Fibroblast of skin of left biceps (primary cell): ENCODE measurements around the gene JARID2.

Experiments
- DNase-seq, 2 experiments: peaks; one replicate each; pipeline ENCODE4 v3.0.0-alpha.2; 2013; ENCODE audit warnings: low read depth in 2 of 2

Gene JARID2

DNA sequence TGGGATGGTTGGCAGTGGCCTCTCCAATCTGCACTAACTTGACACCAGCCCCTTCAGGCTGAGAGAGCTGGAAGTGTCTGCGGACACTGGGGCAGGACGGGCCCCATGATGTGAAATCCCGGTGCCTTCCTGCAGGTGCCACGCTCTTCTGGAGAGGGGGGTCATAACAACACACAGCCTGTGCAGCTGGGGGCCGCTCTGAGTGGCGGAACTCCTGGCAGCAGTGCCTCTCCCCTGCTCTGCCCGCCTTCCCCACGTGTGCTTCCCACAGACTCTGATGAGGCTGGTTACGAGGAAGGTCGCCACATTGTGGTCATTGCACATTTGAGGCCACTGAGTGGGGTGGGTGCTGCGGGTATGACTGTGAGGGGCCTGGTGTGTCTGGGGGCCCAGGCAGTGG is 271.7 kb downstream of the JARID2 start:
- DNase-seq: no peak

DNA sequence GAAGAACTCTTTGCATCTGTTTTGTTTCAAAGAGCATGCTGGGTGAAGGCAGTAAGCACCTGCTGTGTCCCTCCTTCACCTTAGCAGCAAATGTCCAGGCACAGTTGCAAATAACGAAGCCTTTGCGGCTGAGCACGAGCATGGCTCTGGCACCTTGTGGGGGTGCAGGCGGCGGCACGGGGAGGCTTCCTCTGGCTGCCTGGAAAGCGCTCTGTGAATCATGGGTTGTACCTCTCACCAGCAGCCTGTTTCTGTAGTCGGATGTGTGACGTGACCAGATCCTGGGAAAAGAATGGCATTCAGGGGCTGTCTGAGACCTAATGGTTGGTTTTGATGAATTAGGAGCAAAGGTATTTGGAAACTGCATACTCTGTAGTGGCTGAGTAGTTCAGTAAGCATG is 272.2 kb downstream of the JARID2 start:
- no peak for DNase-seq

DNA sequence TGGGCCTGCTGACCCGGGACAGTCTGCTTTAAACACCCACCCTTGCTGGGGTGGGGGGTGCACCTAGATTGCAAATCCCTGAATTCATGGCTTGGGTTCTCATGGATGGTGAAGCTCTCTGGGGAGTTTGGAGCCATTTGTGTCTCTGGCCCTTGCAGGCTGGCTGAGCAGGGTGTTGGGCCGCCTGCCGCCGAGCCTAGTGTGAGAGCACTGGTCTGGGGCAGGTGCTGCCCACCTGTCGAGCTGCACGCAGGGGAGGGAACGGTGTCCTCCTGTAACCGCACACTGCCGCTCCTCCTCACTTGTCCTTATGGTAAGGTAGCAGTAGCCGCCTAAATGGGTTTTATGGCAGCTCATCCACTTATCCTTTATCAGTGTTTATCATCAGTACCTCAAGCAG is 273.0 kb downstream of the JARID2 start:
- no peak for DNase-seq

DNA sequence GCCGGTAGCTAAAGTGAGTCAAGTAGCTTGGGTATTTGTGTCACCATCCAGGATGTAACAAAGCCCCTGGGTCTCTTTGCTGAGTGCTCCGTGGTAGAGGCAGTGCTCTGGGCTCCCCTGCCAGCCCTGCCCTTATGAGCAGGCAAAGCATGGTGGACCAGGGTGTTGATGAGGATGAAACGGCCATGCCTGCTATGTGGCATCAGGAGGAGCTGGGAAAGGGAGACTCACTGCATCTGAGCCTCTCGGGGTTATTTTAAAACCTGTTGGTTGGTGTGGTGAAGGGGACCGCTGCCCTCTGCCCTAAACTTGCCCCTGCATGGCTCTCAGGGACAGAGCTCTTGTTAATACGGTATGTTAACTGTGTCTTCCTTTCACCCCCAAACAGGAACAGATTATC is 273.8 kb downstream of the JARID2 start:
- no peak for DNase-seq

DNA sequence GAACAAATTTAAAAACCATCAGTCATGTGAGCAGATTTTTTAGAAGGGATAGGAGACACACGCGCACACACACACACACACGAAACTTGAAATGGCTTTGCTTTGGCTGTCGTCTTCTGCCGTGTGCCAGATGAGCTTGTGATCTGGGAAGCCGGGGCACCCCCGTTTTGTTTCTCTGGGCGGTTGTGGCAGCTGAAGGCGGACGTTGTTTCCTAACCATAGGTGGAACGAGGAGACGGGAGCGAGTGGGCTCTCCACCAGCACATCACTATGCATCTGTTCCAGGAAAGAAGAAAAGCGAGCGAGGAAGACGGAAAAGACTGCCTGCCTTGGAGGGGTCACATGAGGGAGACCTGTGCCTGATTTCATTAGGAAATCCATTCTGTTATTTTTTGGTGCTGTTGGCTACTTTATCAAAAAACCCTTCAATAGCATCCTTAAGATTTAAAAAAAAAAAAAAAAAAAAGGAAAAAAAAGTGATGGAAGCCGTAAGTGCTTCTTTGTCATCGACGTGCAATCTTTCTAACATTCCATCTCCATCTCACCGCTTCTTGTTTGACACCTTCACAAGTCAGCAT is 274.8 kb downstream of the JARID2 start:
- DNase-seq: no peak

DNA sequence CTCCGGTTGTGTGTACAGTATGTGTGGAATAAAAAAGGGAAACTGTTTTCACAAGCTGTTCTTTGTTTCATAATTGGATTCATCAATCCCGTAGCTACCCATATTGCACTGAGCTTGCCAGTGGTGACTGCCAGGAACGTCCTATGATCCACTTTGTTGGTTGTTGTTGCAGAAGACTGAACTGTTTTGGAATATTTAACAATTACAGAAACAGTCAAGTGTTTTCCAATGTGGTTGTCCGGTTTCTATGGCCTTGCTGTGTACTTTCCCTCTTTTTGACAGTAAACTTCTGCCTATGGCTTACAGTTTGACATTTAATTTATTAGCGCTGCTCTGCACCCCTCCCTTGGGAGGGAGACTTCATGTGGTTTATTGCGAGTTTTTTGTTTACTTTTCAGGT is 275.7 kb downstream of the JARID2 start:
- no peak for DNase-seq

DNA sequence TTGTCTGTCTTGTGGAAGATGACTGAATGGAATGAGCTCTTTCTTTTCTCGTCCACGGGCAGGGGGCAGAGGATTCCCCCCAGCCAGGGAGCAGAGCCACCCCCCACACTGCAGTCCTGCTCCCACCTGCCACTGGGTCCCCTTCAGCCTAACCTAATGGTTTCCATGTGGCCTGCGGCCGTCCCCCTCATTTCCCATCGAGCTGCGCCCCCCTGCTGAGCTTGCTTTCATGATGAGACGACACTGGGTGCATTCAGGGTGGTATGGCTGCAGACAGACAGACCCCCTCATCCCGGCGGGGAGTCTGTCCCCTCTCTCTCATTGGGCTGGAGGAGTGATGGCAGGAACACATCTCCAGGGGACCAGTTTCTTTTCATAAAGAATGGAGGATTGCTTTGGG is 276.2 kb downstream of the JARID2 start:
- DNase-seq: no peak

DNA sequence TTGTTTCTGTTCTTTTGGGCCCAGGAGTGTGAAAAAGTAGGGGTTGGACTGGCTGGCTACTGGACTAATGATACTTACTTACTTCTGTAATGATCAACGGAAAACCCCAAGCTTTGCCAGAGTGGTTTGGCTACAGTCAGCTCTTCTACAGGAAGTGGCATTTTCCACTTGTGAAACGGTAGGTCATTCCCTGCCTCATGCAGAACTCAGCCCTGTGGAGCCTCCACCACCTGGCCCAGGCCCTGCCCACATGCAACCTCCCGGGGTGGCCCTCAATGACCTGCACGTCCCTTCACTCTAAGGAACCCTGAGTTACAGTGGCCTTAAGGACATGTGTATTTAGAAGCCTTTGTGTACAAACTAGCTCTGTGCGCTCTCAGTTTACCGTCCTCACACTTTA is 276.6 kb downstream of the JARID2 start:
- no peak for DNase-seq

DNA sequence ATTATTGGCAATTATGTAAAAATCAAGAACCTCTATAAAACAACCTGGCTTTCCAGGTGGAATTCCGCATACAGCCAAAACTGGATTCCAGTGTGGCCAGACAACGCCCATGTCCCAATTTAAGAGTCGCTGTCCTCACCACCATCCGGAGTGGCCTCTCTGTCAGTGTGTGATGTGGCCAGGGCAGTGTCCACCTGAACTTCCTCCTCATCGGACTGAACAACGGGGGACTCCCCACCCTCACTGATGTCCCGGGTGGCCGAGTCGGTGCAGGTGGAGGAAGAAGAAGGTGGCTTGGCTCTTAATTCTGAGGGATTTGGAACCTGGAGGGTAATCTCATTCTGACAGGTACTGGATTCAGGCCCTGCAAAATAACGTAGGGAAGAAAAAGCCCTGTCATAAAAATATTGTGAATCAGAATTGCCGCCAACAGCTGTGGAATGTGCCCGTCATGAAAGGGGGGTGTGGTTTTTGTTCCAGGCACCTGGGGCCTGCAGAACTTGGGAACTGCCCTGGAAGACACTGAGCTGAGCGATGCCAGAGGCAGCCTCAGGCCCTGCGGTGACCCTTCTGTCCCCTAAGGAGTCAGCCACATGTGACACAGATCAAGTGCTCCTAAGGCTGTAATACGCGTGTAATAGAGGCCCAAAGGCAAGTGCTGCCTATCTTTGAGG is 277.1 kb downstream of the JARID2 start:
- no peak for DNase-seq

DNA sequence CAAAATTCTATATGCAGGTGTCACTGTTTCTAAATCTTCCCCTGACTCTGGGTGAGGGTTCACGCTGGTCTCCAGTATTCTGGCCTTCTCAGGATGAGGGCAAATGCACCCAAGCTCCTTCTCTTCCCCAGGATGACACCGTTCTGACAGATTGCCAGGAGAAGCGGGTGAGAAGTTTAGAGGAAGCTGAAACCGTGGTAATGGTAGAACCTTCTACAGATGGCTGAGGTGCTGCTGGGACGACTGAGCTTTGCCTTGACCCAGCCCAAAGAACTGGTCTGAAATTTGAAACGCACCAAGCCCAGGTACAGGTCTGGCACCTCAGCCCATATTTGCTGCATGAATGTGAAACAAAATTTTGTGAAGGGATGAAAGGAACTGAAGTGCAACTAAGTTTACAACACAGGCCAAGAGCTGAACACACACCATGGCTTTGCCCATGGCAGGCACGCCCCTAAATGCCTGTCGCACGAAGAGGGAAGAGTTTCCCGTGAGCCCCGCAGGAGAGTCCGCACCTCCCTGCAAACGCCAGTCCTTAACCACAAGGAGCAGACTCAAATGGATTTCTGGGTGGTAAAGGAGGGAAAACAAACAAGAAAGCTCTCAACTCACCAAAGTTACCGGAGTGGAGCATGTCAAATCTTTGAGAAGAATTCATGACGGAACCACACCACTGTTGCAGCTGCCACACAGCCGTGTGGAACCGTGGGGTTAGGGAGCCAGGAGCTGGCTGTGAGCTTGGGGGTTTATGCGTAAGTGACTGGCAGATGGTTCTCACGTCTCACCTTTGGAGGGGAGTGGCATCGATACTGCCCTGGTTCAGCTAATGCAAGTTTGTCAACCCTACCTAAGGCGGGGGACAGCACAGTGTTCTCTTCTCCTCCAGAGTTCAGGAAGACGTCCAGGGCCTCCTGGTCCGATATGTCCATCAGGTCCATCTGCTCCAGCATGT is 278.1 kb downstream of the JARID2 start:
- no peak for DNase-seq

DNA sequence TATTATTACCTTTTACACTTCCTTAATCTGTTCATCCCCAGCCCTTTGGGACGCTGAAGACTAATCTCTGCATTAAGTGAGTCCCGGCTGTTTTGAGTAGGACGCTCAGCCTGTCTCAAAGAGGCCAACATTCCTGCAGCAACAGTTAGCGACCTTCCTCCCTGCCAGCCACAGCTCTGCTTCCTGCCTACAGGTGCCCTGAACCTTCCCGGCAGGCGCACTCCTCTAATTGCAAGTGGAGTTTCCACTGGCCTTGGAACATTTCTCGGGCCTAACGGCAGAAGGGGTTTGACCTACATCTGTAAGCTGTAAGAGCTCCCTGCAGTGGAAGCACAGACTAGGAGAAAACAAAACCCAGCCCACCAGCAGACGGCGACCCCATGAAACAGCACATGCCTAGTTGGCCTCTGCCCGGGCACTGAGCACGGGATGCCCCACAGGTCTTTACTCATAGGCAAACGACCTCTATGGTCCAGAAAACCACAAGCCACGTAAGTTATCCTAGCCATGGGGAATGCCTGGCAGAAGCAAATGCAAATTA is 279.1 kb downstream of the JARID2 start:
- DNase-seq: no peak

DNA sequence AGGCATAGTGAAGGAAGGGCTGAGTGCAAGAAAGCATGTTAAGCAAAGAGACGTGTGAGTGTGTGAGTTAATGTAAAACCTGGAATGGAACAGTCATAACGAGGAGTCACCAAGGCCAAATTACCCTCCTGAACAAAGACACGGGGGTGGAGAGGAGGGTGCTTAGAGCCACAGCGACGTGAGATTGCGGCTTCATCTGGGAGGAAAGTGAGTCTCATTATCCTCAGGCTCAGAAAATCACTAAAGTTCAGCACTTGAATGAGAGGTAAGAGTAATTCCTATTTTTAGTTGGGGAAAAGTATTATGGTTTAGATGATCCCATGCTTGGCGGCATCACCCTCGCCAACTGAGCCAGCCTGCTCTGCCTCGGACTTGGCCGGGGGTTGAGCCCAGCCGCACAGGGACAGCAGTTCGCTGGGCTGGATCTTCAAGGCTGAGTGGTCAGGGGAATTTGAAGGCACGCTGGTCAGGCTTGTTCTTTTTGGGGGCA is 280.4 kb downstream of the JARID2 start:
- no peak for DNase-seq

DNA sequence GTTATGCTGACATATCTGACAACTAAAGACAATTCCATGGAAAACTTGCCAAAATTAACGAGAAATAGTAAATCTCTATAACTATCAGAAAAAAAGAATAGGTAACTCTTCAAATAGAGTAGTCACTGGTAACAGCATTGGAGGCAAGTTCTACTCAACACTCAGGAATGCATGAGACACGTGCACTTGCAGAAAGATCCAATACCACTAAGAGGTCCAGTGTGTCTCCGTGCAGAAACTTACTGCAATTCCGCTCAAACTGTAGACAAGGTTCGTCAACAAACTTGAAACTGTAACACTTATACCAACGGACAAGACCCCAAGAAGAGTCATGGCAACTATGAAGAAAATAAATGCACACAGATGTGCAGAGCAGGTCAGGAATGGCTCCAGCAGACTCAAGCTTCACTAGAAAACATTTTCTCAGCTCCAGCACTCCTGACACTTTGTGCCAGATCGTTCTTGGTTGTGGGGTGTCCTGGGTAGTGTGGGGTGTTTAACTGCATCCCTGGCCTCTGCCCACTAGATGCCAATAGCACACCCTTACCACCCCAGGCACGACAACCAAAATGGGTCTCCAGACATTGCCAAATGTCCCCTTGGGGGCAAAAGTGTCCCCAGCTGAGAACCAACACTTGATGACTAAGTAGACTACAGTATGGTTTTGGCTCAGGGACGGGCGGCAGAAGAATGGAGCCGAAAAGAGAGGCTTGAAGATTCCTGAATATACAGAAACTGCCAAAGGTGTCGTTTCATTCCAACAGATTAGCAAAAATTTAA is 282.2 kb downstream of the JARID2 start:
- no peak for DNase-seq

DNA sequence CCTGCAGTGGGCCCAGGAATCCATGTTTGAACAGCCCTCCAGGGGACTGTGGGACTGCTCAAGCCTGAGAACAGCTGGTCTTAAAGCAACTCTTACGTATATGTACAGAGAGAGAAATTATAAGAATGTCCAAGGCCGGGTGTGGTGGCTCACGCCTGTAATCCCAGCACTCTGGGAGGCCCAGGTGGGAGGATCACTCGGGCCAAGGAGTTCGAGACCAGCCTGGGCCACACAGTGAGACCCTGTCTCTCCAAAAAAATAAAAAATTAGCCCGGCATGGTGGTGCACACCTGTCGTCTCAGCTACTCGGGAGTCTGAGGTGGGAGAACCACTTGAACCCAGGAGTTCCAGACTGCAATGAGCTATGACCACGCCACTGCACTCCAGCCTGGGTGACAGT is 283.0 kb downstream of the JARID2 start:
- no peak for DNase-seq

DNA sequence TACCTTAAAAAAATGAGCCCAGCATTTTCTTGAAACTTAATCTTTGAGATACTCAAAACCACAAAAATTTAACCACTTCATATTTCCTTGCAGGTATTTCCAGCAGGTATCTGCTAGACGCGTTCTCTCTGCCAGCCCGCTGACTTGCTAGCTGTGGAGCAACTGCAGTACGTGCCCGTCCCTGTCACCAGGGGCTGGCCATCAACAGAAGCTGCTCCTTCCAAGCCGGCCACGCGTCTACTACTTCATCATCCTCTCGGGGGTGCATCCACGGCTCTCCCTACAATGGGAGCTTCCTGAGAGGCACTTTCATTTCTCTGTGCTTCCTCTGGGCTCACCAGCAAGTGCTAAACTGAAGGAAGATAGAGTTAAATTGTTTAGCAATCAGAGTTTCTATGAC is 284.5 kb downstream of the JARID2 start:
- DNase-seq: no peak

DNA sequence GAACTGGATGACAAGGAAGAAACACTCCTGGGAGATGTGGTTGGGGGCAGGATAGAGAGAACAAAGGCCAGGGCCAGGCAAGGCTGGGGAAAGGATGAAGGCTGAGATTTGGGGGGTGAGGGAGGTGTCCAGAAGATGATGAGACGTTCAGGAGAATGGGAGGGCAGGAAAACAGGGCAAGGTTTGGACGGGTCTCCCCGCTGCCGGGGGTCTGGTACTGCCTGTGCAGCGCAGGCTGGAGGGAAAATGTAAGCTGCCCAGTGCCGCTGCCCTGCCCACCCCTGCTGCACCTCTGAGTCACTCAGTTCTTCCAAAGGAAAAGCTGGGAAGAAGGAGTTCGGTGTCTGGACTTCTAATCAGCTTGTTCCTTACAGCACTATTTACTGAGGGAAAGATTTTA is 286.1 kb downstream of the JARID2 start:
- DNase-seq: no peak

DNA sequence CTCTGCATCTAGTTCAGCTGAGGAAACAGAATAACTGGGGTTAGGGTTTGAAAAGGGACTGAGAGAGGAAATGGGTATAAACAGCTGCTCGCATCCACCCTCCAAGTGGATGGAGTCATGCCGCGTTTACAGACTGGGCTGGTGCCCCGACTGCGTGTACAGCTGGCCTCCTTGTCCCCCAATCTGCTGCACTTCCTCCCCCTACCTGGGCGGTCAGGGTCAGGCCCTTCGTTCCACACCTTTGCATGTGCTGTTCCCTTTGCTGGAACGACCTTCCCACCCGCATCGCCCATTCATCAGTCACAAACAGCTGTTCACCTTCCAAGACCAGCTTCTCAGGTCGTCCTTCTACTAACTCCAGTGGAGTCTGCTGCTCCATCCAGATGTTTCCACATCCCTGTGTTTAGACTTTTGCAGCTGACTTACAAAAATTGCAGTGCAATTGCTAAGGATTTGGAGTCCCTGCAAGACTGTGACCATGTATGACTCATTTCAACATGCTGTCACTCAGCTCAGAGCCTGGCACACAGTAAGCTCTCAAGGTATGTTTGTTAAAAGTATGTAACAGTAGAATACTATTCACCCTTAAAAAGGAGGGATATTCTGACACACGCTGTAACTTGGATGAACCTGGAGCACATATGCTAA is 287.6 kb downstream of the JARID2 start:
- DNase-seq: no peak

DNA sequence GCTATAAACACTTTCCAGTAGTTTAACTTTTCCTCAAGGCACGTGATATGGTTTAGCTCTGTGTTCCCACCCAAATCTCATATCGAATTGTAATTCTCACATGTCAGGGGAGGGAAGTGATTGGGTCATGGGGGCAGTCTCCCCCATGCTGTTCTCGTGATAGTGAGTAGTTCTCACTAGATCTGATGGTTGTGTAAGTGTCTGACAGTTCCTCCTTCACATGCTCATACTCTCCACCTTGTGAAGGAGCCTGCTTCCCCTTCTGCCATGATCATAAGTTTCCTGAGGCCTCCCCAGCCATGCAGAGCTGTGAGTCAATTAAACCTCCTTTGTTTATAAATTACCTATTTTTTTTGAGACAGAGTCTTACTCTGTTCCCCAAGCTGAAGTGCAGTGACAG is 289.1 kb downstream of the JARID2 start:
- DNase-seq: no peak

DNA sequence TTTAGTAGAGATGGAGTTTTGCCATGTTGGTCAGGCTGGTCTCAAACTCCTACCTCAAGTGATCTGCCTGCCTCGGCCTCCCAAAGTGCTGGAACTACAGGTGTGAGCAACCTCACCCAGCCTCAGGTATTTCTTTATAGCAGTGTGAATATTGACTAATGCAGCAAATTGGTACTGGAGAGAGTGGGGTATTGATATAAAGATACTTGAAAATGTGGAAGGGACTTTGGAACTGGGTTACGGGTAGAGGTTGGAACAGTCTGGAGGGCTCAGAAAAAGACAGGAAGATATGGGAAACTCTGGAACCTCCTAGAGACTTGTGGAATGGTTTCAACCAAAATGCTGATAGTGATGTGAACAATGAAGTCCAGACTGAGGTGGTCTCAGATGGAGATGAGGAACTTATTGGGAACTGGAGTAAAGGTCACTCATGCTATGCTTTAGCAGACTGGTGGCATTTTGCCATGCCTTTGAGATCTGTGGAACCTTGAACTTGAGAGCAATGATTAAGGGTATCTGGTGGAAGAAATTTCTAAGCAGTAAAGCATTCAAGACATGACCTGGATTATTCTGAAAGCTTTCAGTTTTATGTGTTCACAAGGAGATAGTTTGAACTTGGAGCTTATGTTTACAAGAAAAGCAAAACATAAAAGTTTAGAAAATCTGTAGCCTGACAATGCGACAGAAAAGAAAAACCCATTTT is 289.8 kb downstream of the JARID2 start:
- no peak for DNase-seq

DNA sequence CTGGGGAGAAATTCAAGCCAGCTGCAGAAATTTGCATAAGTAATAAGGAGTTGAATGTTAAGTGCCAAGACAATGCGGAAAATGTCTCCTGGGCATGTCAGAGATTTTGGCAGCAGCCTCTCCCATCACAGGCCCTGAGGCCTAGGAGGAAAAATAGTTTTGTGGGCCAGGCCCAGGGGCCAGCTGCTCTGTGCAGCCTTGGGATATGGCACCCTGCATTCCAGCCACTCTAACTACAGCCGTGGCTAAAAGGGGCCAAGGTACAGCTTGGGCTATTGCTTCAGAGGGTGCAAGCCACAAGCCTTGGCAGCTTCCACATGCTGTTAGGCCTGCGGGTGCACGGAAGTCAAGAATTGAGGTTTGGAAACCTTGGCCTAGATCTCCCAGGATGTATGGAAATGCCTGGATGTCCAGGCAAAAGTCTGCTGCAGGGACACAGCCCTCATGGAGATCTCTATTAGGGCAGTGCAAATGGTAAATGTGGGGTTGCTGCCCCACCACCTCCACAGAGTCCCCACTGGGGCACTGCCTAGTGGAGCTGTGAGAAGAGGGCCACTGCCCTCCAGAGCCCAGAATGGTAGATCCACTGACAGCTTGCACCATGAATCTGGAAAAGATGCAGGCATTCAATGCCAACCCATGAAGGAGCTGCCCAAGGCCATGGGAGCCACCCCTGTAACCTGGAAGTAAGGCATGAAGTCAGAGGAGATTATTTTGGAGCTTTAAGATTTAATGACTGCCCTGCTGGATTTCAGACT is 290.5 kb downstream of the JARID2 start:
- no peak for DNase-seq
